ENCODE measurements around the gene ZNF598. TPM values are rescaled to one million over a fixed set of nuclear protein-coding genes. Genes with fewer than 3 reads are reported as not detected.

The ZNF598 gene
- total and polyA plus RNA-seq, 2 of the 13 experiments (the other 11 are each of a cell fraction or from before 2014, with no cell fraction given) = 13.5 to 14.2 TPM

GRCh38 chr16:2015117-2015946 lies 5.7 kb upstream of the ZNF598 start:
- Histone ChIP-seq H2AFZ (ENCODE audit: low read length) (peak overlapping the region; percentile 59), H3K27ac (ENCODE audit: extremely low read length, insufficient read depth, low read length) (no peak overlapping the region), H3K4me2 (ENCODE audit: low read depth, low read length) (peak overlapping the region; percentile 93), H3K79me2 (ENCODE audit: insufficient read depth, low read length) (peaks cover 2% of the 10 kb centered on the region), H3K36me3 (replicated peaks in 1 of 2; ENCODE audit: control insufficient read depth in 1 of 2, insufficient read depth in 2 of 2, low read length in 2 of 2) (no peaks in the 10 kb centered on the region), H3K4me1 (ENCODE audit: insufficient read depth, low read length) (peaks cover 65% of the 10 kb centered on the region), H3K9me3 (ENCODE audit: low read length) (no peaks in the 10 kb centered on the region), H3K27me3 (ENCODE audit: control insufficient read depth in 1 of 2, insufficient read depth in 2 of 2, low read length in 2 of 2) (peaks cover 2 to 14% of the 10 kb centered on the region in 2 experiments; a peak in 2 of 5 replicates), H3K9ac (ENCODE audit: insufficient read depth, low read depth, low read length) (peak overlapping the region; percentile 60), H4K20me1 (ENCODE audit: insufficient read depth, low read length) (no peaks in the 10 kb centered on the region), H3K4me3 (replicated peaks in 1 of 3; ENCODE audit: insufficient read depth in 1 of 3, low read depth in 2 of 3, low read length in 3 of 3) (peak overlapping the region; percentile 20 to 61 (median 40); a peak in 5 of 6 replicates)
- 4% methylated on average over 16 of the region's 24 CpGs for whole genome bisulfite sequencing (ENCODE audit: low lambda C conversion rate)
- ATAC-seq (peak; percentile 63), DNase-seq (ENCODE audit: low spot score) (peak; percentile 76), FAIRE-seq (peak; percentile 83)
- ChIA-PET CTCF (ENCODE audit: low intra/inter-chr PET ratio, low total read pairs) (no interaction called here), POLR2A (interaction anchor here (0.8 to 2.9 kb wide), 10 partner anchors 8 to 142 kb away, joined by 3 to 22 read pairs (median 4); partner anchors contain the start of genes NTHL1, RPS2, SYNGR3 and TRAF7)
- no TSS peak for BruUV-seq (replicated peaks)
- in situ Hi-C loops (cut with HindIII; ENCODE audit: extremely low pct_ligation_motif_present, low pct_unique_long_range_greater_than_20kb) (no loop called here), intact Hi-C loops (cut with micrococcal nuclease; ENCODE audit: unreplicated experiment) (no loop called here)
- TF ChIP-seq, protein P1, sequence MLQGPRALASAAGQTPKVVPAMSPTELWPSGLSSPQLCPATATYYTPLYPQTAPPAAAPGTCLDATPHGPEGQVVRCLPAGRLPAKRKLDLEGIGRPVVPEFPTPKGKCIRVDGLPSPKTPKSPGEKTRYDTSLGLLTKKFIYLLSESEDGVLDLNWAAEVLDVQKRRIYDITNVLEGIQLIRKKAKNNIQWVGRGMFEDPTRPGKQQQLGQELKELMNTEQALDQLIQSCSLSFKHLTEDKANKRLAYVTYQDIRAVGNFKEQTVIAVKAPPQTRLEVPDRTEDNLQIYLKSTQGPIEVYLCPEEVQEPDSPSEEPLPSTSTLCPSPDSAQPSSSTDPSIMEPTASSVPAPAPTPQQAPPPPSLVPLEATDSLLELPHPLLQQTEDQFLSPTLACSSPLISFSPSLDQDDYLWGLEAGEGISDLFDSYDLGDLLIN (CRISPR knock-in tag; IDR thresholded peaks at IDR 0.05; ENCODE audit: borderline replicate concordance) = no peak
- TF ChIP-seq ZNF180 (CRISPR knock-in tag; IDR thresholded peaks at IDR 0.05; ENCODE audit: borderline replicate concordance, low read depth) = 0 out of 2 replicates have a peak, but pooled peaks have one; percentile 35
- no peak for TF ChIP-seq ZSCAN29 (CRISPR knock-in tag; conservative IDR thresholded peaks at IDR 0.05)
- TF ChIP-seq, protein P2, sequence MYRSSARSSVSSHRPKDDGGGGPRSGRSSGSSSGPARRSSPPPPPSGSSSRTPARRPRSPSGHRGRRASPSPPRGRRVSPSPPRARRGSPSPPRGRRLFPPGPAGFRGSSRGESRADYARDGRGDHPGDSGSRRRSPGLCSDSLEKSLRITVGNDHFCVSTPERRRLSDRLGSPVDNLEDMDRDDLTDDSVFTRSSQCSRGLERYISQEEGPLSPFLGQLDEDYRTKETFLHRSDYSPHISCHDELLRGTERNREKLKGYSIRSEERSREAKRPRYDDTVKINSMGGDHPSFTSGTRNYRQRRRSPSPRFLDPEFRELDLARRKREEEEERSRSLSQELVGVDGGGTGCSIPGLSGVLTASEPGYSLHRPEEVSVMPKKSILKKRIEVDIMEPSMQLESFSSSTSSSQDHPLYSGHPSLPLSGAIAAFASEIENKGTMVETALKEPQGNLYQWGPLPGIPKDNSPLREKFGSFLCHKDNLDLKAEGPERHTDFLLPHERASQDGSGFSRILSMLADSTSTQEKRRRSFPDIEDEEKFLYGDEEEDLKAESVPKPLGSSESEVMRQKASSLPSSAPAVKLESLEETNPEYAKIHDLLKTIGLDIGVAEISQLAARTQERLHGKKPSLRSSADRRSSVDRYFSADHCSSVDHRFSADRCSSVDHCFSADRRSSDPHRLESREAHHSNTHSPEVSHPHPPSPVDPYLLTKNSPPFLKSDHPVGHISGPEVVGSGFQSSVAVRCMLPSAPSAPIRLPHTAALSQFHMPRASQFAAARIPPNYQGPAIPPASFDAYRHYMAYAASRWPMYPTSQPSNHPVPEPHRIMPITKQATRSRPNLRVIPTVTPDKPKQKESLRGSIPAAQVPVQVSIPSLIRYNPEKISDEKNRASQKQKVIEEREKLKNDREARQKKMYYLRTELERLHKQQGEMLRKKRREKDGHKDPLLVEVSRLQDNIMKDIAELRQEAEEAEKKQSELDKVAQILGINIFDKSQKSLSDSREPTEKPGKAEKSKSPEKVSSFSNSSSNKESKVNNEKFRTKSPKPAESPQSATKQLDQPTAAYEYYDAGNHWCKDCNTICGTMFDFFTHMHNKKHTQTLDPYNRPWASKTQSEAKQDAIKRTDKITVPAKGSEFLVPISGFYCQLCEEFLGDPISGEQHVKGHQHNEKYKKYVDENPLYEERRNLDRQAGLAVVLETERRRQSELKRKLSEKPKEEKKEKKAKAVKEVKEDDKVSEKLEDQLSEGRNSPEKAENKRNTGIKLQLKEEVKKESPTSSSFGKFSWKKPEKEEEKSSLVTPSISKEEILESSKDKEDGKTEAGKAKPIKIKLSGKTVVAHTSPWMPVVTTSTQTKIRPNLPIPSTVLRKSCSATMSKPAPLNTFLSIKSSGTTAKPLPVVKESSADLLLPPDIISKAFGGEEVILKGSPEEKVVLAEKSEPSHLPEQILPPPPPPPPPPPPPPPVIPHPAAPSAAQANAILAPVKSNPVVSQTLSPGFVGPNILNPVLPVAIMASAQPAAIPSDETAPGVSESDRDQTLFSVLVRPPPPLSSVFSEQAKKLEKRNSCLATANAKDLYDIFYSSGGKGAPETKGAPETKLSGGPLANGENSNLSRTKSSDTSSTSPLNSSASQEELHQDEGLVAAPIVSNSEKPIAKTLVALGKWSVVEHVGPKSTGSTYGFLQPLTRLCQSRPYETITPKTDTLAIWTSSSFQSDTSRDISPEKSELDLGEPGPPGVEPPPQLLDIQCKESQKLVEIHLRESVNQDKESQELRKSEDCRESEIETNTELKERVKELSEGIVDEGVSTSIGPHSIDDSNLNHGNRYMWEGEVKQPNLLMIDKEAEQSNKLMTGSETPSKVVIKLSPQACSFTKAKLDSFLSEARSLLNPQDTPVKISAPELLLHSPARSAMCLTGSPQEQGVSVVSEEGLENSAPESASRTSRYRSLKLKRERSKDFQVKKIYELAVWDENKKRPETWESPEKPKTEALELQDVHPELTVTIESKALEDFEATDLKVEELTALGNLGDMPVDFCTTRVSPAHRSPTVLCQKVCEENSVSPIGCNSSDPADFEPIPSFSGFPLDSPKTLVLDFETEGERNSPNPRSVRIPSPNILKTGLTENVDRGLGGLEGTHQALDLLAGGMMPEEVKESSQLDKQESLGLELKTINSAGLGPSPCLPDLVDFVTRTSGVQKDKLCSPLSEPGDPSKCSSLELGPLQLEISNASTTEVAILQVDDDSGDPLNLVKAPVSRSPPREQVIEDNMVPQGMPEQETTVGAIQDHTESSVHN (CRISPR knock-in tag; IDR thresholded peaks at IDR 0.05) = no peak
- TF ChIP-seq, protein P3, sequence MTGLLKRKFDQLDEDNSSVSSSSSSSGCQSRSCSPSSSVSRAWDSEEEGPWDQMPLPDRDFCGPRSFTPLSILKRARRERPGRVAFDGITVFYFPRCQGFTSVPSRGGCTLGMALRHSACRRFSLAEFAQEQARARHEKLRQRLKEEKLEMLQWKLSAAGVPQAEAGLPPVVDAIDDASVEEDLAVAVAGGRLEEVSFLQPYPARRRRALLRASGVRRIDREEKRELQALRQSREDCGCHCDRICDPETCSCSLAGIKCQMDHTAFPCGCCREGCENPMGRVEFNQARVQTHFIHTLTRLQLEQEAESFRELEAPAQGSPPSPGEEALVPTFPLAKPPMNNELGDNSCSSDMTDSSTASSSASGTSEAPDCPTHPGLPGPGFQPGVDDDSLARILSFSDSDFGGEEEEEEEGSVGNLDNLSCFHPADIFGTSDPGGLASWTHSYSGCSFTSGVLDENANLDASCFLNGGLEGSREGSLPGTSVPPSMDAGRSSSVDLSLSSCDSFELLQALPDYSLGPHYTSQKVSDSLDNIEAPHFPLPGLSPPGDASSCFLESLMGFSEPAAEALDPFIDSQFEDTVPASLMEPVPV (CRISPR knock-in tag; IDR thresholded peaks at IDR 0.05) = no peak
- no peak for TF ChIP-seq ZNF274 (CRISPR knock-in tag; IDR thresholded peaks at IDR 0.05)
- TF ChIP-seq ZNF703 (CRISPR knock-in tag; IDR thresholded peaks at IDR 0.05; ENCODE audit: borderline replicate concordance) = no peak
- TF ChIP-seq SMARCE1 (IDR thresholded peaks at IDR 0.05; ENCODE audit: borderline replicate concordance) = no peak
- TF ChIP-seq, protein P4, sequence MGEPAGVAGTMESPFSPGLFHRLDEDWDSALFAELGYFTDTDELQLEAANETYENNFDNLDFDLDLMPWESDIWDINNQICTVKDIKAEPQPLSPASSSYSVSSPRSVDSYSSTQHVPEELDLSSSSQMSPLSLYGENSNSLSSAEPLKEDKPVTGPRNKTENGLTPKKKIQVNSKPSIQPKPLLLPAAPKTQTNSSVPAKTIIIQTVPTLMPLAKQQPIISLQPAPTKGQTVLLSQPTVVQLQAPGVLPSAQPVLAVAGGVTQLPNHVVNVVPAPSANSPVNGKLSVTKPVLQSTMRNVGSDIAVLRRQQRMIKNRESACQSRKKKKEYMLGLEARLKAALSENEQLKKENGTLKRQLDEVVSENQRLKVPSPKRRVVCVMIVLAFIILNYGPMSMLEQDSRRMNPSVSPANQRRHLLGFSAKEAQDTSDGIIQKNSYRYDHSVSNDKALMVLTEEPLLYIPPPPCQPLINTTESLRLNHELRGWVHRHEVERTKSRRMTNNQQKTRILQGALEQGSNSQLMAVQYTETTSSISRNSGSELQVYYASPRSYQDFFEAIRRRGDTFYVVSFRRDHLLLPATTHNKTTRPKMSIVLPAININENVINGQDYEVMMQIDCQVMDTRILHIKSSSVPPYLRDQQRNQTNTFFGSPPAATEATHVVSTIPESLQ (CRISPR knock-in tag; conservative IDR thresholded peaks at IDR 0.05) = no peak

Data from HepG2 (cell line).